WTC11 (cell line): Measurements from ENCODE around the gene GNA12. TPM values are rescaled to one million over a fixed set of nuclear protein-coding genes. Genes with fewer than 3 reads are reported as not detected.

ENCODE experiments used
- ATAC-seq: fragments of 200-7000 bp; cut with Tn5 transposase; 2 replicates; pipeline ENCODE4 v1.10.0; 2021; ENCODE audit warnings: mild to moderate bottlenecking, moderate library complexity
- CTCF ChIA-PET: fragments of 300-600 bp; sonication (Branson Sonifier 250); formaldehyde crosslinking; loops from one replicate; lab custom pipeline; 2021; ENCODE audit warnings: antibody characterized with exemption; lab: Charles Lee
- POLR2A ChIA-PET: fragments of 350-600 bp; sonication (Branson Sonifier 250); formaldehyde crosslinking; loops from one replicate; lab custom pipeline; 2021; ENCODE audit warnings: antibody characterized with exemption; lab: Charles Lee
- DNase-seq: peaks from one replicate; pipeline ENCODE4 v3.0.0; 2021; ENCODE audit warnings: low spot score
- H3K27ac Mint-ChIP-seq: 2 replicates; pipeline ENCODE4 v1.8.0; 2021; ENCODE audit warnings: mixed read lengths
- H3K27me3 Mint-ChIP-seq: 2 replicates; pipeline ENCODE4 v1.8.0; 2021; ENCODE audit warnings: low read depth, mild to moderate bottlenecking, moderate library complexity, mixed read lengths
- H3K36me3 Mint-ChIP-seq: 2 replicates; pipeline ENCODE4 v1.8.0; 2021; ENCODE audit warnings: mixed read lengths
- H3K4me1 Mint-ChIP-seq: 2 replicates; pipeline ENCODE4 v1.8.0; 2022; ENCODE audit warnings: mixed read lengths
- H3K4me3 Mint-ChIP-seq: 2 replicates; pipeline ENCODE4 v1.8.0; 2021; ENCODE audit warnings: mild to moderate bottlenecking, moderate library complexity, mixed read lengths
- H3K9me3 Mint-ChIP-seq: 2 replicates; pipeline ENCODE4 v1.8.0; 2021; ENCODE audit warnings: mixed read lengths
- AFF4 ChIP-seq: sonication (generic); formaldehyde crosslinking; IDR thresholded peaks from 2 replicates; pipeline ENCODE4 v1.8.1; 2023; ENCODE audit warnings: mild to moderate bottlenecking, missing genetic modification reagents, borderline replicate concordance
- ARID4B ChIP-seq: sonication (generic); formaldehyde crosslinking; IDR thresholded peaks from 2 replicates; pipeline ENCODE4 v1.8.0; 2023; ENCODE audit warnings: missing genetic modification reagents, mild to moderate bottlenecking, borderline replicate concordance
- CTCF ChIP-seq: fragments of 200-600 bp; IDR thresholded peaks from 2 replicates; pipeline ENCODE4 v1.8.0; 2022; ENCODE audit warnings: antibody characterized with exemption
- FOXP4 ChIP-seq: sonication (generic); formaldehyde crosslinking; IDR thresholded peaks from 2 replicates; pipeline ENCODE4 v1.8.0; 2022; ENCODE audit warnings: mild to moderate bottlenecking, missing genetic modification reagents
- MXD4 ChIP-seq: fragments of 250-450 bp; sonication (Bioruptor Pico); IDR thresholded peaks from 2 replicates; pipeline ENCODE4 v1.8.0; 2021; ENCODE audit warnings: mild to moderate bottlenecking, moderate library complexity, borderline replicate concordance
- OVOL2 ChIP-seq: fragments of 250-450 bp; sonication (Bioruptor Pico); IDR thresholded peaks from 2 replicates; pipeline ENCODE4 v1.9.0; 2021; ENCODE audit warnings: mild to moderate bottlenecking, borderline replicate concordance
- SMAD4 ChIP-seq: sonication (generic); formaldehyde crosslinking; IDR thresholded peaks from 2 replicates; pipeline ENCODE4 v1.8.0; 2022; ENCODE audit warnings: mild to moderate bottlenecking, missing genetic modification reagents
- TEAD4 ChIP-seq: sonication (generic); formaldehyde crosslinking; IDR thresholded peaks from 2 replicates; pipeline ENCODE4 v1.8.0; 2022; ENCODE audit warnings: mild to moderate bottlenecking, missing genetic modification reagents
- ZNF121 ChIP-seq: sonication (generic); formaldehyde crosslinking; IDR thresholded peaks from 2 replicates; pipeline ENCODE4 v1.8.0; 2023; ENCODE audit warnings: missing genetic modification reagents
- ZNF138 ChIP-seq: sonication (generic); formaldehyde crosslinking; conservative IDR thresholded peaks from 2 replicates; pipeline ENCODE4 v1.8.1; 2022; ENCODE audit warnings: mild to moderate bottlenecking, moderate library complexity, missing genetic modification reagents
- ZNF317 ChIP-seq: sonication (generic); formaldehyde crosslinking; IDR thresholded peaks from 2 replicates; pipeline ENCODE4 v1.8.1; 2023; ENCODE audit warnings: low read depth, mild to moderate bottlenecking, moderate library complexity, missing genetic modification reagents, borderline replicate concordance
- ZNF396 ChIP-seq: fragments of 250-450 bp; sonication (Bioruptor Pico); IDR thresholded peaks from 2 replicates; pipeline ENCODE4 v1.8.0; 2021; ENCODE audit warnings: mild to moderate bottlenecking, moderate library complexity, borderline replicate concordance
- ZNF416 ChIP-seq: fragments of 250-450 bp; sonication (Bioruptor Pico); IDR thresholded peaks from 2 replicates; pipeline ENCODE4 v1.9.0; 2021; ENCODE audit warnings: mild to moderate bottlenecking, inconsistent platforms
- ZNF512 ChIP-seq: sonication (generic); formaldehyde crosslinking; IDR thresholded peaks from 2 replicates; pipeline ENCODE4 v1.8.1; 2022; ENCODE audit warnings: missing genetic modification reagents, borderline replicate concordance
- ZNF532 ChIP-seq: fragments of 250-450 bp; sonication (Bioruptor Pico); IDR thresholded peaks from 2 replicates; pipeline ENCODE4 v1.9.0; 2021; ENCODE audit warnings: mild to moderate bottlenecking, borderline replicate concordance
- total RNA-seq: library from RNA; stranded (reverse); gene quantifications from 3 replicates; pipeline ENCODE4 v1.2.3, GENCODE V29; 2021

Gene GNA12
- total RNA-seq, 1 experiment from 2014 or later, result 99.6 TPM

GRCh38 chr7:2818653-2819052 lies 25.5 kb downstream of the GNA12 start:
- CTCF ChIA-PET, result interaction anchor here (1.2 to 1.3 kb wide), 2 partner anchors 14 to 100 kb away, joined by 3 read pairs; no protein-coding TSS in a partner anchor
- TF ChIP-seq OVOL2 (CRISPR knock-in tag) (no peak), FOXP4 (CRISPR knock-in tag) (no peak)
- DNase-seq (no peak), ATAC-seq (no peak)
- H3K4me3 Mint-ChIP-seq, result peak overlapping the region; percentile 3; the same call in 1 of the 2 replicates
- peaks cover 3% of the 10 kb centered on the region; the same call in 1 of the 2 replicates for H3K36me3 Mint-ChIP-seq
- H3K27ac Mint-ChIP-seq, result peak overlapping the region; percentile 94
- H3K27me3 Mint-ChIP-seq, result no peaks in the 10 kb centered on the region
- H3K9me3 Mint-ChIP-seq, result no peaks in the 10 kb centered on the region
- POLR2A ChIA-PET, result no interaction called here
- H3K4me1 Mint-ChIP-seq, result peaks cover 96% of the 10 kb centered on the region

- POLR2A ChIA-PET, result no interaction called here
- Mint-ChIP-seq H3K27me3 (no peaks in the 10 kb centered on the region), H3K4me1 (peaks cover 96% of the 10 kb centered on the region), H3K36me3 (peaks cover 3% of the 10 kb centered on the region), H3K27ac (peak overlapping the region; percentile 93; the same call in 1 of the 2 replicates), H3K9me3 (no peaks in the 10 kb centered on the region), H3K4me3 (no peak overlapping the region)
- CTCF ChIA-PET, result no interaction called here
- no peak for ATAC-seq
- DNase-seq, result no peak
- no peak for TF ChIP-seq ZNF512 (CRISPR knock-in tag)
- no peak for TF ChIP-seq MXD4
- TF ChIP-seq CTCF, result no peak
- no peak for TF ChIP-seq AFF4 (CRISPR knock-in tag)
- TF ChIP-seq ZNF138 (CRISPR knock-in tag), result no peak
- no peak for TF ChIP-seq ZNF121
- no peak for TF ChIP-seq ZNF416 (CRISPR knock-in tag)
- TF ChIP-seq ZNF532 (CRISPR knock-in tag), result no peak
- no peak for TF ChIP-seq SMAD4 (CRISPR knock-in tag)
- no peak for TF ChIP-seq ZNF396 (CRISPR knock-in tag)
- no peak for TF ChIP-seq ARID4B (CRISPR knock-in tag)
- no peak for TF ChIP-seq ZNF317
- TF ChIP-seq TEAD4 (CRISPR knock-in tag), result no peak
Measured at GRCh38 chr7:2818121-2818520, 26.0 kb downstream of the GNA12 start.
